GM18519 (cell line): Measurements from ENCODE around the gene AFMID.

ENCODE experiments used
- ATAC-seq: cut with Tn5 transposase; IDR thresholded peaks from one replicate; pipeline ENCODE4 v1.9.1; 2021; ENCODE audit warnings: mild to moderate bottlenecking, moderate library complexity; ENCODE audit not compliant: unreplicated experiment, low FRiP score

The AFMID gene

GRCh38 chr17:78176548-78177025, 10.6 kb upstream of the AFMID start:
- no peak for ATAC-seq

GRCh38 chr17:78179372-78179771, 7.8 kb upstream of the AFMID start:
- ATAC-seq: no peak

- ATAC-seq: no peak
Observed at GRCh38 chr17:78180083-78180482, 7.1 kb upstream of the AFMID start.

GRCh38 chr17:78180508-78180907, 6.7 kb upstream of the AFMID start:
- ATAC-seq: no peak

- ATAC-seq: no peak
Observed at GRCh38 chr17:78182504-78182903, 4.7 kb upstream of the AFMID start.

- ATAC-seq: no peak
Observed at GRCh38 chr17:78183916-78184315, 3.2 kb upstream of the AFMID start.

- ATAC-seq: no peak
Observed at GRCh38 chr17:78184351-78184750, 2.8 kb upstream of the AFMID start.

GRCh38 chr17:78184868-78185267, 2.3 kb upstream of the AFMID start:
- no peak for ATAC-seq

GRCh38 chr17:78185981-78186691, 1.0 kb upstream of the AFMID start:
- ATAC-seq: no peak

GRCh38 chr17:78196716-78197115, 9.6 kb downstream of the AFMID start:
- no peak for ATAC-seq

GRCh38 chr17:78197147-78197832, 10.1 kb downstream of the AFMID start:
- no peak for ATAC-seq

- ATAC-seq: no peak
Observed at GRCh38 chr17:78200451-78200850, 13.3 kb downstream of the AFMID start.

- ATAC-seq: no peak
Observed at GRCh38 chr17:78202666-78203065, 15.5 kb downstream of the AFMID start.

GRCh38 chr17:78204387-78205123, 17.4 kb downstream of the AFMID start:
- no peak for ATAC-seq

GRCh38 chr17:78205124-78205775, 18.1 kb downstream of the AFMID start:
- ATAC-seq: no peak

- no peak for ATAC-seq
Observed at GRCh38 chr17:78206298-78206697, 19.1 kb downstream of the AFMID start.

- ATAC-seq: no peak
Observed at GRCh38 chr17:78208486-78208885, 21.3 kb downstream of the AFMID start.

- no peak for ATAC-seq
Observed at GRCh38 chr17:78210111-78210510, 22.9 kb downstream of the AFMID start.

GRCh38 chr17:78211032-78211431, 23.9 kb downstream of the AFMID start:
- no peak for ATAC-seq

GRCh38 chr17:78214016-78214705, 27.0 kb downstream of the AFMID start, which contains the start of gene BIRC5:
TSS of gene BIRC5 (plus strand) at chr17:78214253. CDS start at chr17:78214317, 64 bp downstream.
- ATAC-seq: no peak
